PC-3 (cell line): ENCODE data around the gene NUDT15.

Experiments used
- EZH2 ChIP-seq: fragments of 300-600 bp; sonication (generic); IDR thresholded peaks from one replicate; pipeline ENCODE4 v1.6.1; 2017; ENCODE audit warnings: antibody characterized with exemption, mild to moderate bottlenecking, low read length; ENCODE audit not compliant: unreplicated experiment
- EZH2phosphoT487 ChIP-seq: fragments of 300-600 bp; sonication (generic); IDR thresholded peaks from 2 replicates; pipeline ENCODE4 v1.6.1; 2018; ENCODE audit warnings: mild to moderate bottlenecking, antibody characterized with exemption, low read length, borderline replicate concordance

DNA sequence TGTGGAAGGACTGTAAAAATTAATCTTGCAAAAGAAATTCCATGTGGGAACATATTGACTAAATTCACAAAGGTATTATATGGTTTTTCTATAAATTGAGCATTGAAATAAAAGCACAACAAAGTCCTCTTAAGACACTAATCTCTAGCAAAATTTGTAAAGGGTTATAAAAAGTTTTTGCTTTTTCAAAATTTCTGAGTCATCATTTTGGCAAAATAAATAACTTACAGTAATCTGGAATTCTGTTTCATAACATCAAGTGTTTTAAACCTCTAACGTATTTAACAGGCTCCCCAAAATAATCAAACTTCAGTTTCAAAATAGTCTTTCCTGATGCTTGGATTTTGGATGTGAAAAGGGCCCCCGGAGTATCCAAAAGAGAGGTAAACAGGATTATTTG, 31.4 kb downstream of the NUDT15 start:
- no peak for TF ChIP-seq EZH2phosphoT487
- no peak for TF ChIP-seq EZH2
